Activated CD8-positive, alpha-beta memory T cell treated with anti-CD3 and anti-CD28 coated beads, Interleukin-2, amount 50 U/mL, for 24 hours (primary cell): ENCODE data around the gene SLC12A7.
"Not testable (repeated sequence)": the region's sequence is repeated elsewhere in the genome, so short reads cannot be mapped to it uniquely, and the experiment has no call there.

Experiments
- DNase-seq: peaks from one replicate; pipeline ENCODE4 v3.0.0-alpha.2; 2020; ENCODE audit errors: extremely low read depth

The SLC12A7 gene

DNA sequence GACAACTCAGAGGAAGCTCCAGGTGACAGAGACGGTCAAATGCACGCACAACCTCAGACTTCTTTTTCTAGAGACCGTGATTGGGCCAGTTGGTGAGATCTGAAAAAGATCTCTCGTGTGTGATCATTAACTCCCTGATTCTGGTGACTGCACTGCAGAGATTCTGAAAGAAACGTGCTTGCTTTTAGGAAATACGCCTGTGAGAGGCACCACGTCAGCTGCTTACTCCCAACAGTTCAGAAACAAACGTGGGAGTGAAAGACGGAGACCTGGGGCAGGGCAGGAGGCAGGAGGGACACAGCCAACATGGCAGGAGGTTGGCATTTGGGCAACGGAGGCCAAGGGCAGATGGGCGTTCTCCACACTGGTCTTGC, 15.9 kb downstream of the SLC12A7 start:
- DNase-seq: no peak

DNA sequence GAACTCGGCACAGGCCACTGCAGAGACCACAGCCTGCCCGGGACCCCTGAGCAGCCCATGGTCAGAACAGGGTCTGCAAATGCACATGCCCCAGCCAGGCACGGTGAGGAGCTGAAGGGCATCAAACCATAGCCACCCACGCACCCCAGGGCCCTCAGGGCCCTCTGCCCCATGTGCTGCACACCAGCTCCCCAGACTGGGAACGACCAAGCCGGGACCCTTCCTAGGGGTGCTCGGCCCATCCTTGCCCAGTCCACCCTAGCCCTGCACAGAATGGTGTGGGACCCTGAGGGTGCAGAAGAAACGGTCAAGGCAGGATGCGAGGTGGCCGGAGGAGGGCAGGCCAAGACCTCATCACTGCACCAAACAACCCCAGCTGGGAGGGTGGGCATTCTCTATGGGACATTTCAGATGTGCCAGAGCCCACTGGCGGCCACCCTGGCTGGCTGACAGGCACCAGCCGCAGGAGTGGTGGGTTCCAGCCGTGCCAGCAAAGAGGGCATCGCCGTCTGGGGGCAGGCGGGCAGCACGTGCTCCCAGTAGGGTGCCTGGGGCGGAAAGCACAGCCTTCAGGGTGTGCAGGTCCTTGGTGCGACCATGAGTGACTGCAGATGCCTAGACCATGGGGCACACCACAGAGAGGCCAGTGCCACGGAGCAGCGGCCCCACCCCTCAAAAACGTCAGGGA, 16.4 kb downstream of the SLC12A7 start:
- no peak for DNase-seq

DNA sequence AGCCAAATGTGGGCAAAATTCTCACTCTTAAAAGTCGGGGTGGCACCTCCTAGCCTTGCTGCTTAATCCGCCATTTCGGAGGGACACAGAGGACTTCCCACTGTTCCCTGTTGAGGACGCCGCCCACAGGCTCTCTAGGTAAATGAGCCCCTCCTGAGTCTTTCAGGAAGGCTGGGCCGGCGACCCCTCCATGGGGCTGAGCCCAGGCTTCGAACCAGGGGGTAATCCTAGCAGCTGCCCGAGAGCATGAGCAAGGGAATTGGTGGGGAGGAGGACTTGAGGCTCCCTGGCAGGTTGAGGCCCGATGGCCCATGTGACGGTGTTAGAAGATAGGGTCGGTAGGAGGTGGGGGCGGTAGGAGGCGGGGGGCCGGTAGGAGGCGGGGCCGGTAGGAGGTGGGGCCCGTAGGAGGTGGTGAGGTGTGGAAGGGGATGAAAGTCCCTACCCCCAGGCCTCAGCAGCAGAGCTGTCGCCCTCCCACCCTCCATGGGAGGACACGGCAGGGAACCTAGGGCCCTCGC, 17.1 kb downstream of the SLC12A7 start:
- DNase-seq: no peak

DNA sequence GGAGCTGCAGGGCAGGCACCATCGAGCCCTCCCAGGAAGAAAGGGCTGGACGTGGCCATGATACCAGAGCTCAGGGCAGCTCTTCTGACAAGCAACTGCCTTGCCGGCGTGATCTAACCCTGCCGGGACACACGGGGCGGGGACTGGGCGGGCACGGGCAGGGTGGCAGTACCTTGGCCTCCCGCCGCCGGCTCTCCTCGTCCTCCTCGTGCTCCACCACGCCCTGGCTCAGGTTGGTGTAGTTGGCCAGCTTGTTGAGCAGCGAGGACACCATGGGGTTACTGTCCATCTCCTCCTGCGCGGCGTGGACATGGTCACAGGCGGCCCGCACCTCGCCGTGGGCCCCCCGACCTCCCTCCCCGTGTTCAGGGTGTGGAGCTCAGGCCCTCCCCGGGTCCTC, 18.5 kb downstream of the SLC12A7 start:
- no peak for DNase-seq

DNA sequence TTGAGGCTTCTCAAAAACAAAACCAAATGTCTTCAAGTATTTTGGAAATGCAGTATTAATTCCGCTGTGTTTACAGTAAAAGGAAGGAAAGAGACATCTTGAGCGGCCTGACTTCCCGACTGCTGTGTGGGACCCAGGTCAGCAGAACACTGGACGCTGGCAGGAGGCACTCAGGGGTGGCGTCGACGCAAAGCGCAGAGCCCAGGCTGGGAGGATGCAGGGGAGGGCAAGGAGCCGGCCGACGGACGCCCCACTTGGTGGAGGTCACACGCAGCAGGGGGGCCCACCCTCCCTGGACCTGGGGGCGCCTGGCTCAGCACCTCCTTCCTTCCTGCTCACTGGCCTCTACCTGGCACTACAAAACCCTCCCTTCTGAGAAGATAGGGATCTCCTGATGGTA, 19.7 kb downstream of the SLC12A7 start:
- no peak for DNase-seq

DNA sequence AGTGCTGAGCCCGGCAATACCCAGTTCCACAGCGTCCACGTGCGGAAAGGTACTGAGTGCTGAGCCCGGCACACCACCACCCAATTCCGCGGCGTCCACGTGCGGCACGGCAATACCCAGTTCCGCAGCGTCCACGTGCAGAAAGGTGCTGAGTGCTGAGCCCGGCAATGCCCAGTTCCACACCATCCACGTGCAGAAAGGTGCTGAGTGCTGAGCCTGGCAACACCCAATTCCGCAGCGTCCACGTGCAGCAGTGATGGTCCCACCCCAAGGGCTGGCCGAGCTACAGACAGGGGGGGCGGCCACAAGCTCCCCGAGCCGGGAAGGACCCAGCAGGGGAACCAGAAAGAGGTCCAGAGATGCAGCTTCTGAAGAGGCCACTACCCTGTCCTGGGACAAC, 20.2 kb downstream of the SLC12A7 start:
- DNase-seq: no peak

DNA sequence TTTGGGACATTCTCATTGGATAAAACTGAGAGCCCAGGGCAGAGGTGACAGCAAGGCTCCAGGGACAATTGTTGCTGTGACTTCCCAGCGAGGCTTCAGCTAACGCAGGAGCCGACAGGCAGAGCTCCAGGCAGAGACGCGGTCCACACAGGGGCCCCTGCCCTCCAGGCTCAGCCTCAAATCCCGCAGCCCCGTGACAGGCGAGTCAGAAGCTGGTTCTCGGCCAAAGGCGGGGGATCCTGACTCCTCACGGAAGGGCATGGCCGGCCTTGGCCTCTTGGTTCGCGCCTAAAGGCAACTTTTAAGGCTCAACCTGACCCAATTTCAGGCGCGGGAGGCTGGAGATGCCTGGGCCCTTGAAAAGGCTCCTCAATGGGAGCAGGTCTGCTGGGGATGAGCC, 21.3 kb downstream of the SLC12A7 start:
- no peak for DNase-seq

DNA sequence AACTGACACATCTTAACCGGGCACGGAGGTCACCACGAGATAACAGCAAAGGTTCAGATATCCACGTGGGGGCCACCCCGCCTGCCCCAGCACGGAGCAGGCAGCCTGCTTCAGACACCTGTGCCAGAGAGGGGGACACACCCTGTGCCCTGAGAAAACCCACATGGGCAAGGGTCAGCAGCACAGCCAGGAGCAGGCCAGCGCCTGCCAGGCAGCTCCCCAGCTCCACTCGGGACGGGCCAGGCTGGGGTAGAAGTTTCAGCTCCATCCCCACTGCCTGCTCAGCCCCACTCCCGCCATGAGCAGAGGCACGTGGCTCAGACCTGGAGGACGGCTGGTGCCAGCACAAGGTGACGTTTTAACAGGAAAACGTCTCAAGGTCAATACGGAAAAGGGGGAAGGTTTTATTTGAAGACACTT, 22.2 kb downstream of the SLC12A7 start:
- DNase-seq: no peak

DNA sequence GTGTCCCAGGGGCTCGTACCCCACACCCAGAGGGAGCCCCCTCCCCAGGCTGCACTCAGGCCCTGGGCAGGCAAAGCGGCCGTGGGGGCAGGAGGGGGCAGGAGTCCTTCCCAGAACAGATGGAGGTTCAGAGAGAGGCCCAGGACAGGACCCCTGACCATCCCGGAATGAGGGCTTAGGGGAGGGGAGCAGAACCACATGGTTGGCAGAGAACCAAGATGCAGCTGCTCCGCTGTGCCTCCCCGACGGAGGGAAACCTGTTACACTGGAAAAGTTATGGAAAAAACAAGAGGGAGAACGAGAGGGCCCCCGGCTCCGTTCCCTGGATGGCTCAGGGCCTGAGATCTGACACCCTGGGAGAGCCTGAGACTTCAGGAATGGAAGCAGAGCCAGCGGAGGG, 22.7 kb downstream of the SLC12A7 start:
- DNase-seq: no peak

DNA sequence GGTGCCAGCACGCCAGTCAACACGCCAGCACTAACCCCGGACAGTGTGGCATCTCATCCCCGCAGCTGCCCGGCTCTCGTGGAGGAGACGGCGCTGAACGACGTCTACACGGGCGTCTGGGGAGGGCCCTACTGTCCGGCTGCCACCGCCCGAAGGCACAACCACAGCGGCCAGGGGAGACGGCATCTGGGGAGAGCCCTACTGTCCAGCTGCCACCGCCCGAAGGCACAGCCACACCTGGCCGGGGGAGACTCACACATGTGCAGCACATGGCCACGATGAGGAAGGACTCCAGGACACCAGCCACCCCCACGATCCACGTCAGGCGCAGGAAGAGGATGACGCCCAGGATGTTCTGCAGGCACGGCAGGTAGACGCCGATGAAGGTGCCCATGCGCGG, 23.1 kb downstream of the SLC12A7 start:
- no peak for DNase-seq

DNA sequence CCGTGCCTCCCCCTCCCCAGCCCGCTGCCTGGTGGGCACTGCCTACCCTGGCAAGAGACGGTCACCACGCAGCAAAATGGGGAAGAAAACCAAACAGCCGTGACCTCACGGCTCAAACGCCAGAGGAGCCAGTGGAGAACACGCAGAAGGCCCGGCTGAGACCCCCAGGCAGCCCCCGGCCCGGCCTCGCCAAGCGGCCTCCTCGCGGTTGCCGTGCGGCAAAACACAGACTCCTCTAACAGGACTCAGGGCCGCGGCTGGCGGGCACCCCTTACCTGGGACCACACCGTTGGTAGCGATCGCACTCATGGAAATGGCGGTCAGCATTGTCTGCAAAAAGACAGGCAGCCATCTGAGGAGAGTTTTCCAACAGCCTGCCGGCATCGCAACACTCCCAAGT, 23.8 kb downstream of the SLC12A7 start:
- no peak for DNase-seq

DNA sequence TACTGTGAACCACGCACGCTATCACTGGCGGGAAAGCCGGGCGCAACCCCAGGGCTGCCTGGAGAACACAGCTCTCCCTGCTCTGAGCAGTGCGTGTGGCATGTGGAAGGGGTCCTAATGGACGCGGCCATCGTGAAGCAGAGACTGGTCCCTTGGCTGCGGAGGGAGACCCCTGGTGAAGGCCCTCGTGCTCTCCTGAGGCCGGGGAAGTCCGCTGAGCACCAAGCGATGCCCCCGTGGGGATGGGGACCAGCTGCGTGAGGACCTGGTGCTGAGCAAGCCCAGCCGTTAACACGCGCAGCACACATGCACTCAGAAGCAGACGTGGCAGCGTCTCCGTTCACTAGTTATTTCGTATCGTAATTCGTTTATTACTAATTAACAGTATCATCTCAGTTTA, 24.4 kb downstream of the SLC12A7 start:
- no peak for DNase-seq

DNA sequence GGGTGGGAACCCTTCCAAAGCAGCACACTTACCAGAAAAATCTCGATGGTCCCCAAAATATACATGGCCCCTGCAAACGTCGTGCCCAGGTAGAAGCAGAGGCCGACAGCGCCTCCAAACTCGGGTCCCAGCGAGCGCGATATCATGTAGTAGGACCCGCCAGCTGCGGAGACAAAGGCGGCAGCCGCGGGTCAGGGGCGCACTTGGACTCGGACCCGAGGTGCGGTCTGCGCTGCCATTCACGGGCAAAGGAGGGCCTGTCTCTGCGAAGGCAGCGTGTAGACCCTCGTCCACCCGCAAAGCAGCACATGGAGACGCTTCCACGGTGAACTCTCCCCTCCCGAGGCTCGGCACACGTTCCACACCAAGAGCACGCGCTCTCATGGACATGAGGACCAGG, 25.0 kb downstream of the SLC12A7 start:
- DNase-seq: no peak

DNA sequence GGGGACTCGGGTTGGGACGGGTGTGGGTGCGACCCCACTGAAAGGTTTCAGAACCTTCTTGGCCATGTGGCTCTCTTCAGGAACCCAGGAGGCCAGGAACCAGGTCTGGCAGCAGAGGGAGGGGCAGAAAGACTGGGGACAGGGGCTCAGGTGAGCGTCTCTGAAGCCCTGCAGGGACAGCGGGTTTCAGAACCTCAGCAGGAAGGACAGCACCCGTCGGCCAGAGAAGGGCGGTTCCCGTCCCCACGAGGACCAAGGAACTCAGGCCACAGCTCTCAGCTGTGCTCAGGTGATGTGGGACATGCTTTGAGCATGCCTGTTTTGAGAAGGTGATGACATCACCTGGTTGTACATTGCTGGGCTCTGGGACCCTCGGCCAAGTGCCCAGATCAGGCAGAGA, 25.7 kb downstream of the SLC12A7 start:
- no peak for DNase-seq

DNA sequence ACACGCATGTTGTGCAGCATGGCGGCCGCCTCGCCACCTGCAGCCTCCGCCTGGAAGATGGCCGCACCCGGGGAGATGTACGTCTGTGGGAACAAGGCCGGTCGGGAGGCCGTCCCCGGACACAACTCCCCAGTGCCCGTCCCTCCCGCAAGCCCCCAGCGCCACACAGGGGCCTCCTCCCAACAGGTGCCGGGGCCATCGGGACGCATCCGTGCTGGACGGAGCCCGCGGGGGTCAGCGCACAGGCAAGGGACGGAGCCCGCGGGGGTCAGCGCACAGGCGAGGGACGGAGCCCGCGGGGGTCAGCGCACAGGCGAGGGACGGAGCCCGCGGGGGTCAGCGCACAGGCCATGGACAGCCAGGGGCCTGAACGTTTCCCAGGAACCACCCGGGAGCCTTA, 26.5 kb downstream of the SLC12A7 start:
- no peak for DNase-seq

DNA sequence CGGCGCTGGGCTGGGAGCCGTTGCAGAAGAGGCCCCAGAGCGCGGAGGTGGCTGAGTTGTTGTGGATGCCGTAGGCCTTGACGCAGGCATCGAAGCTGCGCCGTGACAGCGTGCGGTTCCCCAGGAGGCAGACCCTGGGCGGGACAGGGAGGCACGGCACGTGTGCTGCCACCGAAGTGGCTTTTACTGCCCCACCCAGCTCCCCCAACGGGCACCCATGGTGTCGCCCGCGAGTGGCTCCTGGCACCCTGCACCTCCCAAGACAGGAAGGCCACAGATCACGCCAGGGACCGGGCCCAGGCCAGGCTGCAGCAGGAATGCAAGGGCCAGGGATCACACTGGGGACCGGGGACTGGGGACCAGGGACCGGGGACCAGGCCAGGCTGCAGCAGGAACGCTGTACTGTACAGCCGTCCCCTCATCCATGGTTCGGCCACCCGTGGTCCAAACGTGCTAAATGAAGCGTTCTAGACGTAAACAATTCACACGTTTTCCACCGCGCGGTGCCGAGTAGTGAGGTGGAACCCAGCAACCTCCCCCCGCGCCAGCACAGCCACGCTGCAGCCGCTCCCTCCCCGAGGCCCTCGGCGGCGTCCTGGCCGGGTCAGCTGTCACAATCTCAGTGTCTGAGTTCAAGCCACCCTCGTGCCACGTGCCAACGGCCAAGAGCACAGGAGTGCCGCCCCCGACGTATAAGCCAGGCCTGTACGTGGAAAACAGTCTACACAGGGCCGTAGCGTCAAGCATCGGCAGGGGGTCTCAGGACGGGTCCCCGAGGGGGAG, 27.8 kb downstream of the SLC12A7 start:
- no peak for DNase-seq

DNA sequence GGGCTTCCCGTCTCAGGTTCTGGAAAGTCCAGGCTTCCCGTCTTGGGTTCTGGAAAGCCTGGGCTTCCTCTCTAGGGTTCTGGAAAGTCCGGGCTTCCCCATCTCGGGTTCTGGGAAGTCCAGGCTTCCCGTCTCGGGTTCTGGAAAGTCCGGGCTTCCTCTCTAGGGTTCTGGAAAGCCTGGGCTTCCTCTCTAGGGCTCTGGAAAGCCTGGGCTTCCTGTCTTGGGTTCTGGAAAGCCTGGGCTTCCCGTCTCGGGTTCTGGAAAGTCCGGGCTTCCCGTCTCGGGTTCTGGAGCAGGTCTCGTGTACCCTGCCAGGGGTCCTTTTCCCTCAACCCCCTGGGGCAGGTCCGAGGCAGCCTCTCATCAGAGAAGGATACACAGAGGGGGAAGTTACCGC, 28.8 kb downstream of the SLC12A7 start:
- DNase-seq: not testable (repeated sequence)

DNA sequence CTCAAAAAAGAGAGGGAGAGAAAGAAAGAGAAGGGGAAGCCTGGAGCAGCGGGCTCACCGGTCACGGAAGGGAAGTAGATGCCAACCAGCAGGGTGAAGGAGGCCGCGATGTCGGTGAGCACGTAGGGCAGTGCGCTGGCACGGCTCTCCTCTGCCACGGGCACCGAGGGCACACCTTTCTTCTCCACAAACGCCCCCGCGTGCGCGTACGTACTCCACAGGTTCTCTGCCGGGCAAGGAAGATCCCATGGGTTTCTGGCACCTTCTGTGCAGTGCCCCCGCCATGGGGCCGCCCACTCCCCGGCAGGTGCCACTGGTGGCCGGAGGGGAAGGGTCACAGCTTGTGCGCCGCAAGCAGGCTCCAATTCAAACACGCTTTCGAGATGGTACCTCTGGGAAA, 30.3 kb downstream of the SLC12A7 start:
- no peak for DNase-seq

DNA sequence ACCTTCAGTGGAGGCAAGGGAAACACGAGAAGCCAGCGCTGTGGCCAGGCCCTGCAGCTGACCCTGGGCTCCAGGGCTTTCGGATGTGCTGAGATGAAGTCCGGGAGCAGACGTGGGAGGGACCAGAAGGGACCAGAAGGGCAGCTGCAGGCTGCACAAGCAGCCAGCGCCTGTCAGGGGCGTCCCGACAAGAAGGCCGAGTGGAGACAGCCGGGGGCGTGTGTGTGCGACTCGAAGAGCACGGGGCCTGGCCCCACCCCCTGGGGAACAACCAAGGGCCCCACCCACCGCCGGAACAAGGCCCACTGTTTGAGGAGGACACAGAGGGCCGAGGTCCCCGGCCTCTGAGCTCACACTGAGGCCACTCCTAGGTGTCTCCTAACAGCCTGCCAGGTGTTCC, 31.4 kb downstream of the SLC12A7 start:
- DNase-seq: no peak

DNA sequence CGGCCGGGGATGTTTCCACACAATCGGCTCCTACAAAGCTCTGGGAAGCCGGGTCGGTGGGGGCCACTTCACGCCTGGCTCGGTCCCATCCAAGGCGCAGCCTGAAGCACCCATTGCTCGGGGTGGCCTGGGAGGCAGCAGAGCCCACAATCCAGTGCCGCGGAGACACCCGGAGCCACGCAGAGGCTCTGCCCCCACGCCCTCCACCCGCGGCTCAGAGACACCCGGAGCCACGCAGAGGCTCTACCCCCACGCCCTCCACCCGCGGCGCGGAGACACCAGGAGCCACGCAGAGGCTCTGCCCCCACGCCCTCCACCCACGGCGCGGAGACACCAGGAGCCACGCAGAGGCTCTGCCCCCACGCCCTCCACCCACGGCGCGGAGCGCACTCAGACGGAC, 31.9 kb downstream of the SLC12A7 start:
- DNase-seq: no peak

DNA sequence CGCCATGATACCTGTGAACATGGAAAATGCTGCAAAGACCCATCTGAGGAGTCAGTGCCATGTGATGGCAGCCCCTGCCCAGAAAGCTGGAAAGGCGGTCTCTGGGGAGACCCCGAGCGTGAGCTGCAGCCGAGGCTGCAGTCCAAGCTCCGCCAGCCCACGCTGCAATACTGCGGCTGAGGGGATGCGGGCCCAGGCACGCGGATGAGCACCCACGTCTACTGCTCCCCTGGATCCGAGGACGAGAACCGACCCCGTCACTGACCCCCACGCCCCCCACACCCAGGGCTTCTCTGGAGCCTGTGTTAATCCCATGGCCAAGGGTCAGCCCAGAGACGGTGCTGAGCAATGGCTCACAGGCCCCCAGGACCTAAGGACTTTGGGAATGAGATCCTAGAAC, 32.4 kb downstream of the SLC12A7 start:
- DNase-seq: no peak

DNA sequence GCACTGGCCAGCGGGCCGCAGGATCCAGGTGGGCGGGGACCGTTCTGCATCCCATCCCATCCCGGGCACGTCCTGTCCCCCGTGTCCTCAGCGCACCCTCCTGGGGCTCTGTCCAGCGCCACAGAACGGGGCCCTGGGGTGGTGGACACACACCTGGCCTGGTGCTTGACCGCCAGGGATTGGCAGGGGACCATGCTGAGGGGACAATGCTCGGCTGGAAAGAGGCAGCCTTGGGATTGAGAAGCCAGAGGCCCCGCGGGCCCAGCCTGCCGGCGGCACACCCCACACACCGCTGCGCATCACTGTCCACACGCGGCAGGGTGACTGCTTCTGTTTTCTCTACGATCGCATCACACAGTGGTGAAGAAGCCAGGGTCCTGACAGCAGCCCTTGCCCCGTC, 33.0 kb downstream of the SLC12A7 start:
- no peak for DNase-seq

DNA sequence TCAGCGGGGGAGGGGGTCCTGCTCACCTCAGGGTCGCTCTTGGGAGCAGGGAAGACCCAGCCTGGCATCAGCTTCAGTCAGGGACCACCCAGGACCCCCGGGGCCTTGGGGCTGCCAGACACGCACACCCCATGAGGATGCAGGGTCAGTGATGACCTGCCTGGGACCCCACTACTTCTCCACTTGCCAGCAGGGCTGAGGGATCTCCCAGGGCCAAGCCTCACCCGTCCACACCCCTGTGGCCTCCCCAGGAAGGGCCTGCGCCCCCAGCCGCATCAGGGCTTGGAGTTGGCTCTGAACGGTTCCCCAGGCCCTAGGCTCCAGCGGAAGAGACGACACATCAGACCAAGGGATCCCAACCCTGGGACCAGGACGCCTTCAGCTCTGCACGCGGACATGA, 33.7 kb downstream of the SLC12A7 start:
- DNase-seq: no peak
